GM18511 (cell line): ENCODE measurements around the gene PLCB1.
A peak's percentile ranks its signal among the peaks of the same experiment; 100 is the strongest.

Source experiments
- ATAC-seq: cut with Tn5 transposase; IDR thresholded peaks from one replicate; pipeline ENCODE4 v1.9.1; 2021; ENCODE audit warnings: mild to moderate bottlenecking, moderate library complexity; ENCODE audit not compliant: unreplicated experiment

PLCB1 gene

DNA sequence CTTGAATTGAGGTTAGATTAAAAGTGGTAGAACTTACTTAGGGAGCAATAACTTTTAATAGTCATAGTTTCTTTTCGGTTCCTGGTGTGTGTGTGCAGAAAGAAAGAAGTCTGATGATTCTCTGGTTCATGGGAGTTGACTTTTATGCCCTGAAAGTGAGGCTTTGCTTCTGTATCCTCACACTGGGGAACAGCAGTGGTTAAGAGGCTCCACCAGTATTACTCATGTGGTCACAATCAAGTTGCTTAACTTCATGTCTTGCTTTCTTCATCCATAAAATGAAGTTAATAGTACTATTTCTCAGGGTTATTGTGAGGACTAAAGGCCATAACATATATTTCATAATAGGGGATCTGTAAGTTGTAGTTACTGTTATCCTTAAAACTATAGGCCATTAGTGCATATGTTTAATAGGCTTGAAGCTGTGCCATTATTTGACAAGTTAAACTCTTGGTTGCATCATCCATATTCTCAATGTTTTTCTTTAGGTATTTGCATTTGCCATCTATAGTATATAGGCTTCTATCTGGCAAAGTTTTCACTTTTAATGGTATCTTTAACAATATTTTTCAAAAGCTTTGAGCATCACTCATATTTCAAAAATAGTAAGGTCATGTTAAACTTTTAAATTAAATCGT lies 262.4 kb downstream of the PLCB1 start:
- peak; percentile 91 for ATAC-seq

- no peak for ATAC-seq
Measured at GRCh38 chr20:8395956-8396355, 263.9 kb downstream of the PLCB1 start.

- ATAC-seq = no peak
Measured at GRCh38 chr20:8398263-8399051, 266.4 kb downstream of the PLCB1 start.

- peak; percentile 99 for ATAC-seq
Measured at GRCh38 chr20:8399947-8400346, 267.9 kb downstream of the PLCB1 start.

GRCh38 chr20:8400486-8400885 lies 268.4 kb downstream of the PLCB1 start:
- ATAC-seq = no peak

- ATAC-seq = no peak
Measured at GRCh38 chr20:8401556-8401955, 269.5 kb downstream of the PLCB1 start.

DNA sequence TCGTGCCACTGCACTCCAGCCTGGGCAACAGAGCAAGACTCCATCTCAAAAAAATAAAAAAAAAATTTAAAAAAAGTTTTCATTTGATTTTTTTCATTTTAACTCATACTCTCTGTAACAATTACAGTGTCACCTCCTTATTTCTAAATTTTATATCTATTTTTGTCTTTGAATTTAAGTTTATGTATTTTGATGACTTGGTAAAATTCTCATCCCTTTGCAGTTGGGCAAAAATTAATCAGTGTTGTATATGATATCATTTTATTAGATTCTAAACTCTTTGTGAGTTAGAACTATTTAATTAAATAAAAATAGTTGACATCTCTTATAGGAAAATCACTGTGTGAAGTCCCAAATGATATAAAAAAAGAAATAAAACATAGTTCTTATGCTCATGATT lies 270.7 kb downstream of the PLCB1 start:
- ATAC-seq = no peak

GRCh38 chr20:8404912-8405635 lies 273.0 kb downstream of the PLCB1 start:
- no peak for ATAC-seq

GRCh38 chr20:8406391-8406790 lies 274.3 kb downstream of the PLCB1 start:
- ATAC-seq = no peak

- ATAC-seq = peak; percentile 62
Measured at GRCh38 chr20:8408587-8409307, 276.7 kb downstream of the PLCB1 start.

DNA sequence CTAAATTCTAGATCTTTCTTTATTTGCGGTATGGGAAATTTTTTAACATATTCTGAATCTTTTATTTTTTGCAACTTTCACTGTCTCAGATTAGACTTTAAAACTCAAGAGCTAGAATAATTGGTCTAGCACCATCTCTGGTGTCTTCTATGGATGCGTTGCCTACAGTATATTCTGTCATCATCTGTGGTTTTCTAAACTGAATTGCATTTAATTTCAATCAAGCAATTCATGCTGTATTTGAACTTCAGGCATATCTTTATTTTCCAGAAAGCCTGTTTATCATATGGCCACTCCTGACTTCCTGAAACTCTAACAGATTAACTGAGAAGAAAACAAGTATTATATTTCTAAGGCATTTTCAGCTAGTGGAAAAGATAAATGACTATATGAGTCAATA lies 281.6 kb downstream of the PLCB1 start:
- no peak for ATAC-seq

DNA sequence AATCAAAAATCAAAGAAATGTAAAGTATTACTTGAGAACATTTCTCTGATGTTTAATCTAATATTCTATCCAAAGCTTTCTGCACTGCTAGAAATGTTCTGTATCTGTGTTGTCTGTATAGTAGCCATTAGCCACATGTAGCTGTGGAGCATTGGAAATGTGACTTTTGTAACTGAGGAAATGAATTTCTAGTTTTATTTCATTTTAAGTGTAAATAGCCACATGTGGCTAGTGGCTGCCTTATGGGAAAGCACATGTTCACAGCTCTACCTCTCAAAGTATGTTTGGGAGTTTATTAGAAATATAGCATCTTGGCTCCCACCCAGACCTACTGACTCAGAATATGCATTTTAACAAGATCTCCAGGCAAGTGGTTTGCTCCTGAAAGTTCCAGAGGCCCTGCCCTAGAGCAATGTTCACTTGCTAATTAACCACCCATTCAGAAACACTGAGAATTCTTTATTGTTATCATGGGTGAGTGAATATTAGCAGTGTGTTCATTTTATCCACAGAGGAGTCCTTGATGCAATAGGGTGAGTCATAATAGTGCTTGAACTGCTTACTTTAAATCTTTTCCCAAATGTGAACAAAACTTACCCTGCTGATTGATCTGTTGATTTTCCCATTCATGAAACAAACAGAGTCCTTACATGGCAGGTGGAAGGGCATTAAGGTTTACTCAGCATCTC lies 282.7 kb downstream of the PLCB1 start:
- no peak for ATAC-seq

- no peak for ATAC-seq
Measured at GRCh38 chr20:8421981-8422380, 289.9 kb downstream of the PLCB1 start.

- no peak for ATAC-seq
Measured at GRCh38 chr20:8423482-8423881, 291.4 kb downstream of the PLCB1 start.

- ATAC-seq = peak; percentile 64
Measured at GRCh38 chr20:8424010-8424409, 291.9 kb downstream of the PLCB1 start.

GRCh38 chr20:8425016-8425415 lies 292.9 kb downstream of the PLCB1 start:
- ATAC-seq = no peak

GRCh38 chr20:8425802-8426201 lies 293.7 kb downstream of the PLCB1 start:
- ATAC-seq = no peak

DNA sequence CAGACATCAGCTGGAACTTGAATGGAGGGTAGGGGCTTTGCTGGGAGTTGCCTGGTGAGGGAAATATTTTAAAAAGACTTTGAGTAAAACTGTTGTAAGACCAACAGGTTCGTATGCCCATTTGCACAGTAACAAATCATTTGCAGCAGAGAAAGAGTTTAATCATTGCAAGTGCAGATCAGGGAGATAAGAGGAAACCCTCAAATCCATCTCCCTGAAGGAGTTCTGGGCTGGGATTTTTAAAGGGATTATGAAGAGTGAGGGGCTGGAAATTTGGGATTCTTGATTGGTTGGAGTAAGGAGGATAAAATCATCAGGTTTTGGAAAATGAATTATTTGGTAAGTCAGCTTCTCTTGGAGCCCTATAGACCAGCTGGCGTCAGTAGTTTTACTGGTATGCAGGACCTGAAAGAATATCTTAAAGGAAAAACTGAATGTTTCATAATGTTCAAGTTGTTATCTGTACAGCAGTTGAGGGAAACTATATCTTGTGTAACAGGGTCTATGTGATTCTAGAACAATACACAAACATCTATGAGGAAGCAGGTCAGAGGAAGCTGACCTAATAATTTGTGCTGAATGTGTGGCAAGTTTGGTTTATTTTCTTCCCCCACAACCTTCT lies 295.5 kb downstream of the PLCB1 start:
- no peak for ATAC-seq

- no peak for ATAC-seq
Measured at GRCh38 chr20:8428988-8429387, 296.9 kb downstream of the PLCB1 start.
